Upper lobe of left lung (tissue), 6 donors: ENCODE results near the gene IL6R. TPM values are rescaled to one million over a fixed set of nuclear protein-coding genes. Genes with fewer than 3 reads are reported as not detected.

Experiments used
- ATAC-seq, 2 donors: fragments of 200-7000 bp; cut with Tn5 transposase; one replicate each; pipeline ENCODE4 v1.9.1; 2022; ENCODE audit warnings: mild to moderate bottlenecking in 2 of 2, moderate library complexity in 2 of 2; ENCODE audit not compliant: low FRiP score in 2 of 2
- DNase-seq, 2 donors: peaks; one replicate each; pipeline ENCODE4 v3.0.0-alpha.2; 2019 to 2020
- H3K27ac ChIP-seq, 4 donors: fragments of 200-600 bp; sonication (generic); one replicate each; pipeline ENCODE4 v1.5.1; 2016 to 2019
- H3K27me3 ChIP-seq, 4 donors: fragments of 200-600 bp; sonication (generic); one replicate each; pipeline ENCODE4 v1.5.1; 2017 to 2019
- H3K36me3 ChIP-seq, 4 donors: fragments of 200-600 bp; sonication (generic); one replicate each; pipeline ENCODE4 v1.5.1; 2016 to 2019
- H3K4me1 ChIP-seq, 4 donors: fragments of 200-600 bp; sonication (generic); one replicate each; pipeline ENCODE4 v1.5.1; 2018 to 2019
- H3K4me3 ChIP-seq, 4 donors: fragments of 200-600 bp; sonication (generic); one replicate each; pipeline ENCODE4 v1.5.1; 2017 to 2019; ENCODE audit warnings: mild to moderate bottlenecking in 2 of 4, moderate library complexity in 1 of 4
- H3K9me3 ChIP-seq, 4 donors: fragments of 200-600 bp; sonication (generic); one replicate each; pipeline ENCODE4 v1.5.1; 2018 to 2019
- CTCF ChIP-seq, 6 experiments: fragments of 450-650 bp in 4 of 6; fragments of 200-600 bp in 2 of 6; sonication (generic) in 2 of 6; IDR thresholded peaks; one replicate each; pipeline ENCODE4 v1.5.1; 2016 to 2019; ENCODE audit warnings: antibody characterized with exemption in 6 of 6
- EP300 ChIP-seq, 4 donors: sonication (generic); formaldehyde crosslinking; IDR thresholded peaks; one replicate each; pipeline ENCODE4 v1.5.1; 2017; ENCODE audit warnings: antibody characterized with exemption in 4 of 4, control low read depth in 2 of 4
- POLR2A ChIP-seq, 4 donors: fragments of 450-650 bp; IDR thresholded peaks; one replicate each; pipeline ENCODE4 v1.5.1; 2016 to 2017; ENCODE audit warnings: antibody characterized with exemption in 4 of 4, mild to moderate bottlenecking in 2 of 4
- POLR2AphosphoS5 ChIP-seq, 2 donors: sonication (generic); formaldehyde crosslinking; IDR thresholded peaks; one replicate each; pipeline ENCODE4 v1.5.1; 2017; ENCODE audit warnings: antibody characterized with exemption in 2 of 2
- WGBS, 2 donors: methylation state at CpG; one replicate each; pipeline ENCODE4 v1.1.5; 2017 to 2018; 5-methylcytosine and 5-hydroxymethylcytosine counted together
- total RNA-seq, 6 donors: library from RNA; depleted of rRNA in 4 of 6; stranded (reverse); fragments of >200 nt in 4 of 6; gene quantifications; one replicate each; pipeline versions ENCODE4 v1.1.0 to v1.2.1, GENCODE V29; 2016 to 2021
- donor health status: DM: no; HTN: no; CAD: no; lungs with moderate emphysema.
- donor health status: DM: no; HTN: yes; CAD: no; lungs with severe emphysema.

IL6R gene
- total RNA-seq, 6 donors from 2014 or later = 59.6 to 126 (median 97.5) TPM

DNA sequence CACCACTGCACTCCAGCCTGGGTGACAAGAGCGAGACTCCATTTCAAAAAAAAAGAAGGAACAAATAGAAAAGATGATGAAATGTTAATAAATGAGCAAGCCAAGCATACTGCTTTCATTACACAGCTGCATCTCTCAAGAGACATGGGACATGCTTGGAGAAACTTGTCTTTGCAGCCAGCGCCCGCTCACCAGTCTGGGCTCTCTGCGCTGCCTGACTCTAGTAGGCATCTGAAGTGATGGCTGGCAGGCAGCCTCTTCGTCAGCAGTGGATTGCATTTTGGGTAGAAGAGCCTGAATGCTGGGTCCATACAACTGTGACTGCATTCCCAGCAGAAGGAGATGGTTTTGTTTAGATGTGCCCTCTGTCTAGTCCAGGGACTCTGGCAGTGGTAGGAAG, 48.0 kb downstream of the IL6R start:
- H3K4me1 ChIP-seq = peaks cover 9 to 24% (median 17%) of the 10 kb centered on the region in 4 donors
- H3K36me3 ChIP-seq = peaks cover 10 to 51% (median 40%) of the 10 kb centered on the region in 4 donors
- H3K27me3 ChIP-seq = no peaks in the 10 kb centered on the region
- H3K9me3 ChIP-seq = no peaks in the 10 kb centered on the region
- WGBS, 2 donors = 74 to 86% methylated on average over 5 of the region's 5 CpGs
- no peak for TF ChIP-seq EP300 (IDR thresholded peaks at IDR 0.05)
- TF ChIP-seq POLR2A (IDR thresholded peaks at IDR 0.05) = no peak
- no peak for TF ChIP-seq CTCF (IDR thresholded peaks at IDR 0.05)
- TF ChIP-seq POLR2AphosphoS5 (IDR thresholded peaks at IDR 0.05) = no peak
- no peak overlapping the region for H3K4me3 ChIP-seq
- ATAC-seq (peak in 1 of 2 donors; percentile 31), DNase-seq (no peak)
- peak overlapping the region; percentile 3 to 74 (median 48) for H3K27ac ChIP-seq

DNA sequence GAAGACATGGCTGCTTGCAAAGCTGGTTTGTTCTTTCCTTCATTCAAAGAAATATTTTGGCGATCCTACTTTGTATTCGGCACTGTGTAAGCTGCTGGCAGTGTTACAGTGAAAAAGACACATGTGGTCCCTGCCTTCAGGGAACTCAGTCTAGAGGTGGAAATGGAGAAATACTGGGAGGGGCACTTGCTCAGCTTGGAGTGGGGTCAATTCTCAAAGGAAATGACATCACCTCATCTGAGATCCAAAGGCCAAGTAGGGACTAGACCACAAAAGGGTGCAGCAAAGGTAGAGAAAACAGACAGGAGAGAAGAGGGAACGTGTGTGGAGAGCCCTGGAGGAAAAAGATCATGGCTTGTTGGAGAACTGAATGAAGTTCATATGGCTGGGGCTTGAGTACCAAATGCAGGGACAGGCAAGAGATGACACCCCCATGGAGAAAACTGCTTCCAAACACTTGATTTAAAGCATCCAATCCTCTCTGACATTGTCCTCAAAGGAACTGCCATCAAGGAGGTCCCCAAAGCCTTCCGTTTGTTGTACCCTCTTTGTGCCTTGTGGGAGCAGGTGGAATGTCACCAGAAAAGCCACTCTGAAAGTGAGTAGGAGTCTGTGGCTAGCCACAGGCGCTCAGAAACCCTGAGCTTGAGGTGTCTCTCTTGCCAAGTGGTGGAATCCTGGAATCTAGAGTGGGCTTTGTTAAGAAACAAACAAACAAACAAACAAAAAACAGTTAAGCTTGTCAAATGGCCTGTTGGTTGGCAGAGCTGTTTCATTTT, 48.6 kb downstream of the IL6R start:
- H3K4me3 ChIP-seq = no peak overlapping the region
- H3K27me3 ChIP-seq = no peaks in the 10 kb centered on the region
- H3K9me3 ChIP-seq = no peaks in the 10 kb centered on the region
- peak overlapping the region; percentile 3 to 74 (median 48) for H3K27ac ChIP-seq
- peaks cover 6 to 45% (median 39%) of the 10 kb centered on the region in 4 donors for H3K36me3 ChIP-seq
- ATAC-seq (peak in 1 of 2 donors; percentile 76), DNase-seq (peak in 1 of 2 donors; percentile 61)
- peaks cover 9 to 24% (median 17%) of the 10 kb centered on the region in 4 donors for H3K4me1 ChIP-seq
- WGBS, 2 donors = 35 to 55% methylated on average over 5 of the region's 5 CpGs
- no peak for TF ChIP-seq POLR2AphosphoS5 (IDR thresholded peaks at IDR 0.05)
- TF ChIP-seq CTCF (IDR thresholded peaks at IDR 0.05) = no peak
- TF ChIP-seq EP300 (IDR thresholded peaks at IDR 0.05) = no peak
- TF ChIP-seq POLR2A (IDR thresholded peaks at IDR 0.05) = no peak

- peaks cover 5 to 46% (median 36%) of the 10 kb centered on the region in 4 donors for H3K36me3 ChIP-seq
- no peaks in the 10 kb centered on the region for H3K27me3 ChIP-seq
- 82 to 86% methylated on average over 5 of the region's 5 CpGs for WGBS, 2 donors
- TF ChIP-seq POLR2AphosphoS5 (IDR thresholded peaks at IDR 0.05) (no peak), EP300 (IDR thresholded peaks at IDR 0.05) (no peak), CTCF (IDR thresholded peaks at IDR 0.05) (no peak), POLR2A (IDR thresholded peaks at IDR 0.05) (no peak)
- ATAC-seq = peak in 1 of 2 donors; percentile 28
- peaks cover 9 to 24% (median 17%) of the 10 kb centered on the region in 4 donors for H3K4me1 ChIP-seq
- peak in 1 of 2 donors; percentile 51 for DNase-seq
- no peak overlapping the region for H3K4me3 ChIP-seq
- no peaks in the 10 kb centered on the region for H3K9me3 ChIP-seq
- peak overlapping the region in 2 of 4 donors; percentile 49 to 74 for H3K27ac ChIP-seq
Measured at GRCh38 chr1:154454386-154455120, 49.4 kb downstream of the IL6R start.

DNA sequence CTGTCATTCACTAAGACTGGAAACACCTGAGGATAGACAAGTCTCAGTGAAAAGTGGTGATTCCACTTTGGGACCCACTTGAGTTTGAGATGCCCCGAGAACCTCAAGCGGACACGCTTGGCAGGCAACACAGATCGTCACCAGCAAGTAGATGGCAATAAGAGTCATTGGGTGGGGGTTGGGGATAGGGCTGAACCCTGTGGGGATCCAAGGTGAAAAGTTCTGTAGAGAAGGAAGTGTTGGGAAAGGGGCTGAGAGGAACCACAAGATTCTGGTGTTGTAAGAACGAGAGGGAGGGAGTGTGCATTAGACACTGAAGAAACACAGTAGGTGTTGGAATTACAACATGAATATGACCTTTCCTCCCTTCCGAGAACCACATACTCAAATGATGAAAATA, 51.5 kb downstream of the IL6R start:
- Histone ChIP-seq H3K9me3 (no peaks in the 10 kb centered on the region), H3K4me3 (no peak overlapping the region), H3K36me3 (peaks cover 5 to 35% (median 30%) of the 10 kb centered on the region in 4 donors), H3K27me3 (no peaks in the 10 kb centered on the region), H3K27ac (peak overlapping the region in 3 of 4 donors; percentile 52 to 74 (median 71)), H3K4me1 (peaks cover 10 to 24% (median 17%) of the 10 kb centered on the region in 4 donors)
- 77 to 82% methylated on average over 6 of the region's 6 CpGs for WGBS, 2 donors
- ATAC-seq (peak; percentile 39 to 42), DNase-seq (peak in 1 of 2 donors; percentile 60)
- peak; percentile 18 to 29 for TF ChIP-seq POLR2AphosphoS5 (IDR thresholded peaks at IDR 0.05)
- TF ChIP-seq CTCF (IDR thresholded peaks at IDR 0.05) = no peak
